Keratinocyte (primary cell): ENCODE measurements around the gene NEFH. TPM values are rescaled to one million over a fixed set of nuclear protein-coding genes. Genes with fewer than 3 reads are reported as not detected.

ENCODE experiments used
- DNase-seq: peaks from one replicate; pipeline ENCODE4 v3.0.0-alpha.2; 2011; ENCODE audit warnings: low read depth, missing footprints, low spot score
- FAIRE-seq: peaks from 2 replicates; lab custom pipeline; 2011; peaks lifted over from hg19 to GRCh38; lab: Jason Lieb, UNC
- H2AFZ ChIP-seq: 2 replicates; pipeline ENCODE4 v1.6.0; 2012; ENCODE audit warnings: low read length, control low read depth, inconsistent platforms; ENCODE audit not compliant: control insufficient read depth
- H3K27ac ChIP-seq: 2 replicates; pipeline ENCODE4 v1.5.1; 2011; ENCODE audit warnings: low read length; ENCODE audit not compliant: control insufficient read depth, insufficient read depth
- H3K27me3 ChIP-seq: 3 replicates; pipeline ENCODE4 v1.6.0; 2011; ENCODE audit warnings: low read length; ENCODE audit not compliant: control insufficient read depth, insufficient read depth; ENCODE audit errors: extremely low read depth
- H3K36me3 ChIP-seq, 2 experiments: 2 replicates in 1 of 2; 3 replicates in 1 of 2; pipeline ENCODE4 v1.5.1; 2011; ENCODE audit warnings: low read length in 2 of 2, mild to moderate bottlenecking in 1 of 2; ENCODE audit not compliant: control insufficient read depth in 2 of 2, insufficient read depth in 2 of 2; ENCODE audit errors: extremely low read depth in 1 of 2
- H3K4me1 ChIP-seq: 3 replicates; pipeline ENCODE4 v1.5.1; 2011; ENCODE audit warnings: low read length; ENCODE audit not compliant: control insufficient read depth, insufficient read depth; ENCODE audit errors: extremely low read depth
- H3K4me2 ChIP-seq: 3 replicates; pipeline ENCODE4 v1.6.0; 2011; ENCODE audit warnings: low read depth, low read length; ENCODE audit not compliant: control insufficient read depth, insufficient read depth; ENCODE audit errors: extremely low read depth
- H3K4me3 ChIP-seq, 3 experiments: fragments of 200-600 bp in 1 of 3; sonication (generic) in 1 of 3; 2 replicates in 2 of 3; 3 replicates in 1 of 3; pipeline ENCODE4 v1.5.1; 2011 to 2016; ENCODE audit warnings: low read length in 3 of 3, mild to moderate bottlenecking in 3 of 3, control low read depth in 2 of 3, inconsistent platforms in 1 of 3, low read depth in 1 of 3, mixed read lengths in 1 of 3, mixed run types in 1 of 3, moderate library complexity in 1 of 3; ENCODE audit not compliant: control insufficient read depth in 2 of 3, insufficient read depth in 2 of 3; ENCODE audit errors: extremely low read depth in 1 of 3
- H3K79me2 ChIP-seq: 2 replicates; pipeline ENCODE4 v1.6.0; 2012; ENCODE audit warnings: low read length; ENCODE audit not compliant: control insufficient read depth, insufficient read depth
- H3K9ac ChIP-seq: 3 replicates; pipeline ENCODE4 v1.6.0; 2011; ENCODE audit warnings: low read length; ENCODE audit not compliant: control insufficient read depth, insufficient read depth; ENCODE audit errors: extremely low read depth
- H3K9me1 ChIP-seq: 3 replicates; pipeline ENCODE4 v1.6.0; 2011; ENCODE audit warnings: low read length; ENCODE audit not compliant: control insufficient read depth, insufficient read depth; ENCODE audit errors: extremely low read depth
- H3K9me3 ChIP-seq: 2 replicates; pipeline ENCODE4 v1.5.1; 2012; ENCODE audit warnings: low read depth, low read length; ENCODE audit not compliant: control insufficient read depth
- H4K20me1 ChIP-seq: 3 replicates; pipeline ENCODE4 v1.6.0; 2011; ENCODE audit warnings: low read length; ENCODE audit not compliant: control insufficient read depth, insufficient read depth; ENCODE audit errors: extremely low read depth
- CTCF ChIP-seq, 3 experiments: IDR thresholded peaks in 1 of 3; conservative IDR thresholded peaks in 1 of 3; optimal IDR thresholded peaks in 1 of 3; 2 replicates in 2 of 3; 3 replicates in 1 of 3; pipeline versions ENCODE3 to v1.5.1; 2011; ENCODE audit warnings: low read length in 3 of 3, mild to moderate bottlenecking in 3 of 3, moderate library complexity in 2 of 3, control low read depth in 1 of 3, inconsistent platforms in 1 of 3; ENCODE audit not compliant: insufficient read depth in 2 of 3; ENCODE audit errors: extremely low read depth in 1 of 3
- EZH2 ChIP-seq: IDR thresholded peaks from one replicate; pipeline ENCODE4 v1.6.1; 2012; ENCODE audit warnings: inconsistent platforms, mild to moderate bottlenecking, low read length, moderate library complexity
- dilution Hi-C: fragments of 300-500 bp; cut with MboI; formaldehyde crosslinking; loops from one replicate; pipeline ENCODE4 v1.7.0; 2020; ENCODE audit warnings: low sequenced_read_pairs; ENCODE audit not compliant: extremely low pct_ligation_motif_present
- polyA plus RNA-seq, 5 experiments: library from polyadenylated mRNA; depleted of rRNA in 3 of 5; stranded (reverse) in 3 of 5; stranded (forward) in 1 of 5; unstranded in 1 of 5; fragments of >200 nt; gene quantifications; 1 replicate in 1 of 5; 2 replicates in 3 of 5; 3 replicates in 1 of 5; pipeline versions ENCODE4 v1.2.1 to v1.2.3, GENCODE V29; 2011 to 2012; ENCODE audit warnings: missing spikeins in 2 of 5, low read depth in 1 of 5, low replicate concordance in 1 of 5

The NEFH gene
- polyA plus RNA-seq, 1 donor (not counting 4 experiments of a cell fraction or from before 2014, with no cell fraction given) = 0.07 TPM

GRCh38 chr22:29510542-29510941 lies 30.5 kb downstream of the NEFH start:
- no peak overlapping the region for H2AFZ ChIP-seq
- FAIRE-seq = no peak
- H3K4me3 ChIP-seq = no peak overlapping the region

GRCh38 chr22:29511126-29511862 lies 31.3 kb downstream of the NEFH start:
- Histone ChIP-seq H3K9ac (no peak overlapping the region), H3K4me2 (no peak overlapping the region), H3K27me3 (no peaks in the 10 kb centered on the region), H3K36me3 (peaks cover 34 to 38% of the 10 kb centered on the region in 2 experiments), H4K20me1 (no peaks in the 10 kb centered on the region), H3K79me2 (no peaks in the 10 kb centered on the region), H3K4me3 (no peak overlapping the region), H3K27ac (no peak overlapping the region), H2AFZ (no peak overlapping the region), H3K4me1 (no peaks in the 10 kb centered on the region), H3K9me3 (no peaks in the 10 kb centered on the region), H3K9me1 (no peaks in the 10 kb centered on the region)
- no peak for FAIRE-seq
- dilution Hi-C loops = no loop called here
- TF ChIP-seq EZH2 = no peak
- TF ChIP-seq CTCF (optimal IDR thresholded peaks at IDR 0.05 in 1 of 3, IDR thresholded peaks at IDR 0.05 in 1 of 3, conservative IDR thresholded peaks at IDR 0.05 in 1 of 3; ENCODE audit: extremely low read depth in 1 of 3, insufficient read depth in 2 of 3, low read length in 3 of 3) = no peak
- no peak for DNase-seq

More at GRCh38 chr22:29510542-29510941, 30.5 kb downstream of the NEFH start:
- TF ChIP-seq EZH2 (no peak), CTCF (optimal IDR thresholded peaks at IDR 0.05 in 1 of 3, IDR thresholded peaks at IDR 0.05 in 1 of 3, conservative IDR thresholded peaks at IDR 0.05 in 1 of 3; ENCODE audit: extremely low read depth in 1 of 3, insufficient read depth in 2 of 3, low read length in 3 of 3) (no peak)
- dilution Hi-C loops = no loop called here
- Histone ChIP-seq H3K4me2 (no peak overlapping the region), H3K79me2 (no peaks in the 10 kb centered on the region), H3K9ac (no peak overlapping the region), H3K9me1 (no peaks in the 10 kb centered on the region), H3K36me3 (peaks cover 30 to 37% of the 10 kb centered on the region in 2 experiments), H3K9me3 (no peaks in the 10 kb centered on the region), H4K20me1 (no peaks in the 10 kb centered on the region), H3K27me3 (no peaks in the 10 kb centered on the region), H3K27ac (no peak overlapping the region), H3K4me1 (no peaks in the 10 kb centered on the region)
- DNase-seq = no peak
